ENCODE results near the gene PID1.

- TF ChIP-seq CTCF (IDR thresholded peaks at IDR 0.05; ENCODE audit: low read length) (no peak), EZH2 (optimal IDR thresholded peaks at IDR 0.05; ENCODE audit: low read depth, low read length) (no peak), EZH2phosphoT487 (IDR thresholded peaks at IDR 0.05; ENCODE audit: low read length) (no peak)
Observed at GRCh38 chr2:229268626-229269025, 2.5 kb downstream of the PID1 start.
